HFFc6 (cell line): ENCODE measurements around the gene NARF. TPM values are rescaled to one million over a fixed set of nuclear protein-coding genes. Genes with fewer than 3 reads are reported as not detected.

Experiments used
- DNase-seq: peaks from one replicate; pipeline ENCODE4 v3.0.0-alpha.2; 2018
- H3K27ac Mint-ChIP-seq: 2 replicates; pipeline ENCODE4 v1.8.0; 2020; ENCODE audit warnings: mild to moderate bottlenecking, mixed read lengths
- H3K27me3 Mint-ChIP-seq: 2 replicates; pipeline ENCODE4 v1.8.0; 2021; ENCODE audit warnings: mild to moderate bottlenecking, moderate library complexity, mixed read lengths; ENCODE audit not compliant: insufficient read depth
- H3K36me3 Mint-ChIP-seq: 2 replicates; pipeline ENCODE4 v1.8.0; 2021; ENCODE audit warnings: low read depth, mixed read lengths
- H3K4me1 Mint-ChIP-seq: 2 replicates; pipeline ENCODE4 v1.8.0; 2020; ENCODE audit warnings: low read depth, mixed read lengths
- H3K4me3 Mint-ChIP-seq: 2 replicates; pipeline ENCODE4 v1.8.0; 2020; ENCODE audit warnings: mild to moderate bottlenecking, moderate library complexity, mixed read lengths
- H3K9me3 Mint-ChIP-seq: 2 replicates; pipeline ENCODE4 v1.8.0; 2020; ENCODE audit warnings: mild to moderate bottlenecking, mixed read lengths
- CTCF ChIP-seq: fragments of 200-600 bp; sonication (generic); IDR thresholded peaks from 2 replicates; pipeline ENCODE4 v1.5.0; 2021; ENCODE audit warnings: antibody characterized with exemption, mild to moderate bottlenecking
- total RNA-seq, 6 experiments: library from RNA; stranded (reverse); fragmentation: NEBNext Ultra II Directional; extraction: Animal tissue kit (Norgen Biotek cat#: 25700); gene quantifications; 2 replicates in 1 of 6; 3 replicates in 5 of 6; pipeline ENCODE4 v1.2.3, GENCODE V29; 2021

Gene NARF
- total RNA-seq, 6 experiments from 2014 or later, result 25.2 to 38.1 (median 28.8) TPM

GRCh38 chr17:82428546-82428945 lies 30.0 kb upstream of the NARF start:
- Mint-ChIP-seq H3K9me3 (no peaks in the 10 kb centered on the region), H3K4me1 (peaks cover 7% of the 10 kb centered on the region; the same call in 1 of the 2 replicates), H3K4me3 (no peak overlapping the region), H3K27ac (no peak overlapping the region), H3K36me3 (no peaks in the 10 kb centered on the region), H3K27me3 (peaks cover 11% of the 10 kb centered on the region)
- DNase-seq, result no peak
- TF ChIP-seq CTCF, result no peak

GRCh38 chr17:82429824-82430223 lies 28.7 kb upstream of the NARF start:
- DNase-seq, result no peak
- Mint-ChIP-seq H3K4me3 (no peak overlapping the region), H3K4me1 (peaks cover 7% of the 10 kb centered on the region; the same call in 1 of the 2 replicates), H3K27ac (no peak overlapping the region), H3K27me3 (peaks cover 11% of the 10 kb centered on the region), H3K9me3 (no peaks in the 10 kb centered on the region), H3K36me3 (no peaks in the 10 kb centered on the region)
- TF ChIP-seq CTCF, result no peak

GRCh38 chr17:82432017-82432416 lies 26.5 kb upstream of the NARF start:
- no peaks in the 10 kb centered on the region for H3K36me3 Mint-ChIP-seq
- no peak overlapping the region for H3K4me3 Mint-ChIP-seq
- no peak overlapping the region for H3K27ac Mint-ChIP-seq
- no peak for DNase-seq
- TF ChIP-seq CTCF, result no peak
- no peaks in the 10 kb centered on the region for H3K9me3 Mint-ChIP-seq
- peaks cover 7% of the 10 kb centered on the region for H3K27me3 Mint-ChIP-seq
- H3K4me1 Mint-ChIP-seq, result peaks cover 13% of the 10 kb centered on the region

- DNase-seq, result no peak
Measured at GRCh38 chr17:82433560-82434215, 24.9 kb upstream of the NARF start.

GRCh38 chr17:82434216-82434565 lies 24.4 kb upstream of the NARF start:
- no peak for DNase-seq
- Mint-ChIP-seq H3K4me3 (no peak overlapping the region), H3K9me3 (no peaks in the 10 kb centered on the region), H3K27ac (no peak overlapping the region), H3K36me3 (no peaks in the 10 kb centered on the region), H3K4me1 (peaks cover 13% of the 10 kb centered on the region), H3K27me3 (peaks cover 7% of the 10 kb centered on the region)
- no peak for TF ChIP-seq CTCF

More at GRCh38 chr17:82433560-82434215, 24.9 kb upstream of the NARF start:
- no peak overlapping the region for H3K4me3 Mint-ChIP-seq
- H3K9me3 Mint-ChIP-seq, result no peaks in the 10 kb centered on the region
- H3K27me3 Mint-ChIP-seq, result peaks cover 7% of the 10 kb centered on the region
- no peak for TF ChIP-seq CTCF
- peaks cover 13% of the 10 kb centered on the region for H3K4me1 Mint-ChIP-seq
- H3K27ac Mint-ChIP-seq, result no peak overlapping the region
- no peaks in the 10 kb centered on the region for H3K36me3 Mint-ChIP-seq
